Sigmoid colon (tissue), 4 donors: ENCODE data around the gene REG3A.

Source experiments
- EP300 ChIP-seq, 4 donors: sonication (generic); formaldehyde crosslinking; IDR thresholded peaks; one replicate each; pipeline ENCODE4 v1.6.1; 2017; ENCODE audit warnings: antibody characterized with exemption in 4 of 4
- POLR2AphosphoS5 ChIP-seq, 4 donors: sonication (generic); formaldehyde crosslinking; IDR thresholded peaks; one replicate each; pipeline ENCODE4 v1.6.1; 2017; ENCODE audit warnings: antibody characterized with exemption in 4 of 4
- TF ChIP-seq, protein P1 (sequence below), 4 experiments: fragments of 450-650 bp in 3 of 4; fragments of 200-600 bp in 1 of 4; IDR thresholded peaks; one replicate each; pipeline ENCODE4 v1.5.1; 2016 to 2019; ENCODE audit warnings: antibody characterized with exemption in 4 of 4, mild to moderate bottlenecking in 3 of 4, moderate library complexity in 2 of 4

DNA sequence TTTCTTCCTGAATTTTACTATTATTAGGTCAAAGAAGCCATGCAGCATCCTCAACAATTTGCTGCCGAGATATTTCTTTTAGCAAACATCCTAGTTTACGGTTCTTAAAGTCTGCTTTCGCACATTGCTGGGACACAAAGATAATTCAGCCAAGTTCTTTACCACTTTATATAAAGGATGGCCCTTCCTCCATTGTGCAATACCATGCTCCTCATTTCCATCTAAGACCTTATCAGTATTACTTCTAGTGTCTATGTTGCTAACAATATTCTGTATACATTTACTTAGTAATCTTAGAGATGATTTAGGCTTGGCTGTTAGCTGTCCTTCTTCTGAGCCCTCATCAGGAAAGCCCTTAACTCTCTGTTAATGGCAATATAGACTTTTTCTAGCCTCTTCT is 47.3 kb downstream of the REG3A start:
- TF ChIP-seq, protein P1, sequence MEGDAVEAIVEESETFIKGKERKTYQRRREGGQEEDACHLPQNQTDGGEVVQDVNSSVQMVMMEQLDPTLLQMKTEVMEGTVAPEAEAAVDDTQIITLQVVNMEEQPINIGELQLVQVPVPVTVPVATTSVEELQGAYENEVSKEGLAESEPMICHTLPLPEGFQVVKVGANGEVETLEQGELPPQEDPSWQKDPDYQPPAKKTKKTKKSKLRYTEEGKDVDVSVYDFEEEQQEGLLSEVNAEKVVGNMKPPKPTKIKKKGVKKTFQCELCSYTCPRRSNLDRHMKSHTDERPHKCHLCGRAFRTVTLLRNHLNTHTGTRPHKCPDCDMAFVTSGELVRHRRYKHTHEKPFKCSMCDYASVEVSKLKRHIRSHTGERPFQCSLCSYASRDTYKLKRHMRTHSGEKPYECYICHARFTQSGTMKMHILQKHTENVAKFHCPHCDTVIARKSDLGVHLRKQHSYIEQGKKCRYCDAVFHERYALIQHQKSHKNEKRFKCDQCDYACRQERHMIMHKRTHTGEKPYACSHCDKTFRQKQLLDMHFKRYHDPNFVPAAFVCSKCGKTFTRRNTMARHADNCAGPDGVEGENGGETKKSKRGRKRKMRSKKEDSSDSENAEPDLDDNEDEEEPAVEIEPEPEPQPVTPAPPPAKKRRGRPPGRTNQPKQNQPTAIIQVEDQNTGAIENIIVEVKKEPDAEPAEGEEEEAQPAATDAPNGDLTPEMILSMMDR (IDR thresholded peaks at IDR 0.05) = no peak
- TF ChIP-seq EP300 (IDR thresholded peaks at IDR 0.05) (no peak), POLR2AphosphoS5 (IDR thresholded peaks at IDR 0.05) (no peak)
